Measurements from ENCODE around the gene IDH1. TPM values are rescaled to one million over a fixed set of nuclear protein-coding genes. Genes with fewer than 3 reads are reported as not detected.

The IDH1 gene
- total and polyA plus RNA-seq, 2 of the 4 experiments (the other 2 are of a cell fraction): 53.5 to 77.1 TPM

- Histone ChIP-seq H3K56ac (ENCODE audit: extremely low read depth, insufficient read depth, low read length) (no peak overlapping the region), H3K4ac (ENCODE audit: low read depth, low read length) (0 out of 2 replicates have a peak overlapping the region, but pooled peaks have one; percentile 30), H3K4me1 (ENCODE audit: control insufficient read depth, insufficient read depth, low read length) (peaks cover 4% of the 10 kb centered on the region; the same call in 1 of the 2 replicates), H3K27me3 (ENCODE audit: control insufficient read depth, insufficient read depth, low read length) (no peaks in the 10 kb centered on the region), H3K9ac (ENCODE audit: low read depth, low read length) (peak overlapping the region; percentile 56), H3K14ac (replicated peaks; ENCODE audit: low read depth, low read length) (no peak overlapping the region), H4K20me1 (ENCODE audit: insufficient read depth, low read length) (no peaks in the 10 kb centered on the region), H3K18ac (ENCODE audit: low read depth, low read length) (no peak overlapping the region), H4K91ac (ENCODE audit: insufficient read depth, low read depth, low read length) (no peak overlapping the region), H3K36me3 (ENCODE audit: control insufficient read depth, insufficient read depth, low read length) (peaks cover 5% of the 10 kb centered on the region; the same call in 1 of the 2 replicates), H4K8ac (ENCODE audit: low read depth in 2 of 2, low read length in 2 of 2) (peak overlapping the region; percentile 41 to 83), H2BK120ac (ENCODE audit: low read depth, low read length) (no peak overlapping the region), H3K79me1 (ENCODE audit: low read depth in 1 of 2, low read length in 2 of 2) (peaks cover 4 to 17% of the 10 kb centered on the region in 2 experiments; a peak in 3 of 4 replicates), H3K9me3 (ENCODE audit: control insufficient read depth, insufficient read depth, low read length) (no peaks in the 10 kb centered on the region), H4K5ac (ENCODE audit: low read depth, low read length) (no peak overlapping the region), H3K4me3 (ENCODE audit: insufficient read depth, low read depth, low read length) (peak overlapping the region; percentile 75), H2BK20ac (ENCODE audit: low read depth, low read length) (no peak overlapping the region), H3K4me2 (ENCODE audit: low read depth, low read length) (peak overlapping the region; percentile 84), H2AFZ (replicated peaks; ENCODE audit: low read length, poor library complexity) (peak overlapping the region; percentile 96), H2BK5ac (ENCODE audit: low read depth, low read length, poor library complexity, severe bottlenecking) (peak overlapping the region; percentile 59), H3K27ac (ENCODE audit: insufficient read depth, low read length) (peak overlapping the region; percentile 73), H2AK5ac (ENCODE audit: low read depth, low read length) (no peak overlapping the region), H3K9me1 (ENCODE audit: insufficient read depth, low read length) (peaks cover 5% of the 10 kb centered on the region; the same call in 1 of the 2 replicates), H2BK15ac (ENCODE audit: low read depth, low read length) (no peak overlapping the region), H2AK9ac (replicated peaks; ENCODE audit: low read depth, low read length, poor library complexity) (peak overlapping the region; percentile 80), H3K23ac (ENCODE audit: low read depth, low read length) (no peak overlapping the region; the same call in 1 of the 2 replicates)
- ATAC-seq (ENCODE audit: low read depth) (no peak; the same call in 1 of the 2 replicates), DNase-seq (no peak)
- in situ Hi-C loops (cut with MboI; ENCODE audit: low sequenced_read_pairs): loop anchor here (25.0 kb wide), 1 partner anchor 518 kb away; no protein-coding TSS in a partner anchor
- dilution Hi-C loops (cut with HindIII; ENCODE audit: low sequenced_read_pairs, unreplicated experiment): no loop called here
- WGBS, 2 experiments (ENCODE audit: extremely low coverage in 2 of 2, insufficient read length in 1 of 2): no CpG with 5 or more reads among the region's 13 CpGs
- TF ChIP-seq POLR2A (IDR thresholded peaks at IDR 0.05; ENCODE audit: low read depth, low read length) (no peak), RFX5 (IDR thresholded peaks at IDR 0.05; ENCODE audit: low read depth, low read length) (no peak), RCOR1 (IDR thresholded peaks at IDR 0.05; ENCODE audit: insufficient replicate concordance, low read length) (no peak)
- intact Hi-C loops (cut with micrococcal nuclease): loop anchor here (1.0 to 2.0 kb wide), 4 partner anchors 11 to 509 kb away; partner anchors contain the start of gene PIKFYVE
- CTCF ChIA-PET: interaction anchor here (1.5 kb wide), 1 partner anchor 21 kb away, joined by 4 read pairs; no protein-coding TSS in a partner anchor
- POLR2A ChIA-PET (ENCODE audit: unreplicated experiment): no interaction called here
- no TSS peak for BruUV-seq (replicated peaks)
Observed at GRCh38 chr2:208255557-208256106, 761 bp upstream of the IDH1 start.

Measured in IMR-90 (cell line).